GM12873 (cell line): ENCODE results near the gene SNX25.

Experiments used
- TF ChIP-seq, protein P1 (sequence below): IDR thresholded peaks from 2 replicates; pipeline ENCODE4 v1.5.1; 2012; ENCODE audit warnings: low read depth, mild to moderate bottlenecking, moderate library complexity, low read length, control low read depth; ENCODE audit not compliant: insufficient read depth; ENCODE audit errors: missing control alignments

SNX25 gene

GRCh38 chr4:185411849-185412248 lies 202.5 kb downstream of the SNX25 start:
- TF ChIP-seq, protein P1, sequence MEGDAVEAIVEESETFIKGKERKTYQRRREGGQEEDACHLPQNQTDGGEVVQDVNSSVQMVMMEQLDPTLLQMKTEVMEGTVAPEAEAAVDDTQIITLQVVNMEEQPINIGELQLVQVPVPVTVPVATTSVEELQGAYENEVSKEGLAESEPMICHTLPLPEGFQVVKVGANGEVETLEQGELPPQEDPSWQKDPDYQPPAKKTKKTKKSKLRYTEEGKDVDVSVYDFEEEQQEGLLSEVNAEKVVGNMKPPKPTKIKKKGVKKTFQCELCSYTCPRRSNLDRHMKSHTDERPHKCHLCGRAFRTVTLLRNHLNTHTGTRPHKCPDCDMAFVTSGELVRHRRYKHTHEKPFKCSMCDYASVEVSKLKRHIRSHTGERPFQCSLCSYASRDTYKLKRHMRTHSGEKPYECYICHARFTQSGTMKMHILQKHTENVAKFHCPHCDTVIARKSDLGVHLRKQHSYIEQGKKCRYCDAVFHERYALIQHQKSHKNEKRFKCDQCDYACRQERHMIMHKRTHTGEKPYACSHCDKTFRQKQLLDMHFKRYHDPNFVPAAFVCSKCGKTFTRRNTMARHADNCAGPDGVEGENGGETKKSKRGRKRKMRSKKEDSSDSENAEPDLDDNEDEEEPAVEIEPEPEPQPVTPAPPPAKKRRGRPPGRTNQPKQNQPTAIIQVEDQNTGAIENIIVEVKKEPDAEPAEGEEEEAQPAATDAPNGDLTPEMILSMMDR, result no peak

- TF ChIP-seq, protein P1, result no peak
These were observed 203.0 kb downstream of the SNX25 start for GRCh38 chr4:185412412-185412811.
